H1 (cell line): ENCODE data around the gene TMEM185A.

ENCODE experiments used
- BACH1 ChIP-seq: IDR thresholded peaks from 2 replicates; pipeline ENCODE4 v1.6.1; 2012; ENCODE audit warnings: low read length, improper control_type of control experiment
- EZH2 ChIP-seq: fragments of 200-600 bp; sonication (generic); IDR thresholded peaks from 2 replicates; pipeline ENCODE4 v1.7.1; 2012; ENCODE audit warnings: low read depth, mild to moderate bottlenecking, moderate library complexity, low read length, inconsistent platforms; ENCODE audit not compliant: severe bottlenecking
- POLR2AphosphoS5 ChIP-seq: IDR thresholded peaks from 2 replicates; pipeline ENCODE4 v1.6.1; 2011; ENCODE audit warnings: low read depth, low read length
- YY1 ChIP-seq: IDR thresholded peaks from 2 replicates; pipeline ENCODE4 v1.6.1; 2011; ENCODE audit warnings: low read depth, mild to moderate bottlenecking, low read length

DNA sequence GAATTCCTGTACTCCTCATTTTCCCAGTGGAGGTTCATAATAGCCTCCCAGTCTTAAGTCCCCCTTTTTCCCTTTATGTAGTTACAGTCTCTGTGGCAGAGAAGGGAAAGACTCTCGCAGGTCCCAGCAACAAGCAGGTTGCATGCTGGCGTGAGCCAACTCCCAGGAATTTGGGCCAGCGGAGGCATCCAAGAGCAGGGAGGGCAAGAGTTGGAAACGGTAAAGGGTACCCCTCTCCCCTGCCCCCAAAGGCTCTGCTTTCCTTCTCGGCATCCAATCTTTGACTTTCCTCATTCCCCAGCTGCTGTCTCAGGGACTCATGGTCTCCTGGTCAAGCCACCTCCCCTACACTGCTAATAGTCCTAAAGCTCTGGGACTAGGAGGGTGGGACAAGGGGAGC is 21.1 kb downstream of the TMEM185A start:
- TF ChIP-seq POLR2AphosphoS5 = no peak
- no peak for TF ChIP-seq BACH1
- TF ChIP-seq EZH2 = no peak
- TF ChIP-seq YY1 = no peak
